H1 (cell line): Measurements from ENCODE around the gene DDX4. TPM values are rescaled to one million over a fixed set of nuclear protein-coding genes. Genes with fewer than 3 reads are reported as not detected.

Experiments used
- ATF3 ChIP-seq: IDR thresholded peaks from 2 replicates; pipeline ENCODE4 v1.6.1; 2011; ENCODE audit warnings: low read depth, mild to moderate bottlenecking, low read length; ENCODE audit not compliant: insufficient read depth
- CHD2 ChIP-seq: IDR thresholded peaks from 2 replicates; pipeline ENCODE4 v1.6.1; 2012; ENCODE audit warnings: low read length, improper control_type of control experiment
- CREB1 ChIP-seq: IDR thresholded peaks from 2 replicates; pipeline ENCODE4 v1.6.1; 2012; ENCODE audit warnings: inconsistent platforms
- GABPA ChIP-seq: IDR thresholded peaks from 2 replicates; pipeline ENCODE4 v1.6.1; 2011; ENCODE audit warnings: mild to moderate bottlenecking, low read length, moderate library complexity, borderline replicate concordance; ENCODE audit not compliant: insufficient read depth
- polyA plus RNA-seq, 7 experiments: library from polyadenylated mRNA; depleted of rRNA in 3 of 7; stranded (reverse) in 5 of 7; unstranded in 2 of 7; fragments of >200 nt in 5 of 7; fragments of 200-250 nt in 2 of 7; gene quantifications; 1 replicate in 5 of 7; 2 replicates in 1 of 7; 4 replicates in 1 of 7; pipeline versions ENCODE4 v1.2.1 to v1.2.3, GENCODE V29; 2011 to 2013; ENCODE audit warnings: missing spikeins in 2 of 7, mixed read lengths in 2 of 7
- total RNA-seq: library from RNA; stranded (reverse); fragmentation: NEBNext Ultra II Directional; extraction: Animal tissue kit (Norgen Biotek cat#: 25700); gene quantifications from 2 replicates; pipeline ENCODE4 v1.2.1, GENCODE V29; 2021

Gene DDX4
- total and polyA plus RNA-seq, 2 of the 8 experiments (the other 6 are each of a cell fraction or from before 2014, with no cell fraction given), result 0.15 TPM; not detected in 1

GRCh38 chr5:55836191-55836590, 98.3 kb downstream of the DDX4 start (continued):
- TF ChIP-seq CHD2, result no peak
- TF ChIP-seq ATF3, result no peak
- no peak for TF ChIP-seq GABPA
- TF ChIP-seq CREB1, result no peak
- TF ChIP-seq, all 59 proteins: peak for 0
